ENCODE measurements around the gene SLC17A5.

DNA sequence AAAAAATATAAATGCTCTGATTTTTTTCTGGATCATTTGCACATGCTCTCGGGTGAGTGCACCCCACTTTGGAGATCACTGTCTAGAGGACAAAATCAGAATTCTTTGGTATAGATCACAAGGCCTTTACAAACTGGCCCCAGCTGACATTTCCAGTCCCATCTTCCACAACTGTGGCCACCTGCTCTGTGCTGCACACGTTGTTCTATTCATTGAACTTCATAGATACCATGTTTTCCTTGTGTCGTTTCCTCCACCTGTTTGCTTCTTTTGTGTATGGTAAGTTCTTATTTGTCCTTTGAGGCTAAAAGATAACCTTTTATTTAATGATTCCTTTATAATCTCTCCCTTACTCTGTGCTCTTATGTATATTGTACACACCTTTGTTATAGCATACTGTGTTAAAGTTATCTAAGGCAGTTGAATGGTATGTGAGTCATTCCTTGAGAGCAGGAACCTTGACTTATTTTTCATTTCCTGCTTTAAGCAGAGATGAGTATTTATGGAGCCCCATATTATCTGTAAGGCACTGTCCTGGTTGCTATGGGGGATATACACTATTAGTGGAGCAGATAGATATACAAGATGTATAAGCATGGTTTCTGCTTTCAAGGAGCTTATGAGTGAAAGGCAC lies 12.0 kb upstream of the SLC17A5 start:
- TF ChIP-seq CTCF (IDR thresholded peaks at IDR 0.05; ENCODE audit: low read depth, low read length, missing input control) (no peak), JUND (IDR thresholded peaks at IDR 0.05) (no peak), ZBTB33 (IDR thresholded peaks at IDR 0.05) (no peak), EGR1 (IDR thresholded peaks at IDR 0.05; ENCODE audit: low read depth in 2 of 2) (no peak), RAD21 (IDR thresholded peaks at IDR 0.05) (no peak)
